Measurements from ENCODE around the gene ICAM4. TPM values are rescaled to one million over a fixed set of nuclear protein-coding genes. Genes with fewer than 3 reads are reported as not detected.

The ICAM4 gene
- total and polyA plus RNA-seq, 2 of the 13 experiments (the other 11 are each of a cell fraction or from before 2014, with no cell fraction given) = 2.9 to 4.0 TPM

- peak; percentile 91 for TF ChIP-seq ZNF605 (CRISPR knock-in tag; IDR thresholded peaks at IDR 0.05)
- no peak for TF ChIP-seq MEF2D (CRISPR knock-in tag; IDR thresholded peaks at IDR 0.05)
- 0 out of 2 replicates have a peak, but pooled peaks have one; percentile 29 for TF ChIP-seq ZNF737 (CRISPR knock-in tag; IDR thresholded peaks at IDR 0.05; ENCODE audit: borderline replicate concordance)
- TF ChIP-seq ZBTB37 (CRISPR knock-in tag; IDR thresholded peaks at IDR 0.05) = no peak
- TF ChIP-seq ZNF253 (CRISPR knock-in tag; IDR thresholded peaks at IDR 0.05; ENCODE audit: borderline replicate concordance) = no peak
- TF ChIP-seq ZNF335 (CRISPR knock-in tag; IDR thresholded peaks at IDR 0.05) = 0 out of 2 replicates have a peak, but pooled peaks have one; percentile 66
- no peak for TF ChIP-seq ARNT (IDR thresholded peaks at IDR 0.05)
- no peak; the same call in 1 of the 2 replicates for TF ChIP-seq PITX1 (CRISPR knock-in tag; IDR thresholded peaks at IDR 0.05)
- TF ChIP-seq ZNF788 (CRISPR knock-in tag; IDR thresholded peaks at IDR 0.05; ENCODE audit: borderline replicate concordance) = peak; percentile 90; the same call in 1 of the 2 replicates
- peak; percentile 95 for TF ChIP-seq ZNF33B (CRISPR knock-in tag; IDR thresholded peaks at IDR 0.05)
- peak; percentile 62; the same call in 1 of the 2 replicates for TF ChIP-seq BHLHE40 (IDR thresholded peaks at IDR 0.05; ENCODE audit: low read length)
- peak; percentile 67; the same call in 1 of the 2 replicates for TF ChIP-seq FOXA3 (CRISPR knock-in tag; IDR thresholded peaks at IDR 0.05)
- TF ChIP-seq JDP2 (CRISPR knock-in tag; IDR thresholded peaks at IDR 0.05; ENCODE audit: borderline replicate concordance) = no peak
- TF ChIP-seq NR2F6 (IDR thresholded peaks at IDR 0.05) = peak; percentile 84
- peak; percentile 99 for TF ChIP-seq NR2F6 (CRISPR knock-in tag; IDR thresholded peaks at IDR 0.05)
- peak; percentile 58; the same call in 1 of the 2 replicates for TF ChIP-seq SKIL (CRISPR knock-in tag; IDR thresholded peaks at IDR 0.05; ENCODE audit: borderline replicate concordance)
- TF ChIP-seq MATR3 (CRISPR knock-in tag; IDR thresholded peaks at IDR 0.05) = no peak
- TF ChIP-seq ZNF564 (CRISPR knock-in tag; IDR thresholded peaks at IDR 0.05) = peak; percentile 41; the same call in 1 of the 2 replicates
- no peak for TF ChIP-seq USF2 (IDR thresholded peaks at IDR 0.05; ENCODE audit: low read depth, low read length)
- peak; percentile 26; the same call in 1 of the 2 replicates for TF ChIP-seq USF2 (CRISPR knock-in tag; IDR thresholded peaks at IDR 0.05; ENCODE audit: borderline replicate concordance)
- TF ChIP-seq SMARCC2 (IDR thresholded peaks at IDR 0.05) = no peak
- 0 out of 2 replicates have a peak, but pooled peaks have one; percentile 18 for TF ChIP-seq DRAP1 (CRISPR knock-in tag; IDR thresholded peaks at IDR 0.05)
- TF ChIP-seq SRY (CRISPR knock-in tag; IDR thresholded peaks at IDR 0.05) = peak; percentile 53; the same call in 1 of the 2 replicates
These were observed 34.7 kb upstream of the ICAM4 start, which contains the start of gene MRPL4 (continued) for GRCh38 chr19:10251792-10252694.
